PC-3 (cell line): Measurements from ENCODE around the gene CHM. TPM values are rescaled to one million over a fixed set of nuclear protein-coding genes. Genes with fewer than 3 reads are reported as not detected.

Experiments
- ATAC-seq: fragments of 200-7000 bp; cut with Tn5 transposase; 2 replicates; pipeline ENCODE4 v1.9.1; 2020; ENCODE audit warnings: mild to moderate bottlenecking, moderate library complexity
- BruUV-seq: library from RNA; stranded (reverse); fragments of 400-500 nt; replicated peaks from 2 replicates; lab custom pipeline; 2021; lab: Mats Ljungman, UMichigan
- CTCF ChIA-PET: fragments of 300-600 bp; sonication (Branson Sonifier 250); formaldehyde crosslinking; loops from one replicate; lab custom pipeline; 2022; ENCODE audit warnings: antibody characterized with exemption; lab: Charles Lee
- POLR2A ChIA-PET: fragments of 300-600 bp; sonication (Branson Sonifier 250); formaldehyde crosslinking; loops from one replicate; lab custom pipeline; 2022; ENCODE audit warnings: antibody characterized with exemption; ENCODE audit not compliant: unreplicated experiment; lab: Charles Lee
- DNase-seq: peaks from one replicate; pipeline ENCODE4 v3.0.0-alpha.2; 2015
- H2AFZ ChIP-seq: fragments of 300-600 bp; sonication (generic); 2 replicates; pipeline ENCODE4 v1.6.0; 2016; ENCODE audit warnings: antibody characterized with exemption, low read length
- H3F3A ChIP-seq: fragments of 300-600 bp; sonication (generic); one replicate; pipeline ENCODE4 v1.6.0; 2017; ENCODE audit warnings: antibody characterized with exemption, low read length, control low read depth, mild to moderate bottlenecking; ENCODE audit not compliant: unreplicated experiment
- H3K27ac ChIP-seq: fragments of 300-600 bp; sonication (generic); 2 replicates; pipeline ENCODE4 v1.5.1; 2016; ENCODE audit warnings: mild to moderate bottlenecking, low read length
- H3K27me3 ChIP-seq: fragments of 300-600 bp; sonication (generic); 2 replicates; pipeline ENCODE4 v1.6.1; 2016; ENCODE audit warnings: low read length, mixed read lengths
- H3K36me3 ChIP-seq: fragments of 300-600 bp; sonication (generic); 2 replicates; pipeline ENCODE4 v1.6.1; 2016; ENCODE audit warnings: low read depth, mixed run types, low read length, mixed read lengths
- H3K4me1 ChIP-seq: fragments of 300-600 bp; sonication (generic); 2 replicates; pipeline ENCODE4 v1.5.1; 2016; ENCODE audit warnings: low read length; ENCODE audit not compliant: insufficient read depth
- H3K4me2 ChIP-seq: fragments of 300-600 bp; sonication (generic); 2 replicates; pipeline ENCODE4 v1.6.0; 2016; ENCODE audit warnings: low read length
- H3K4me3 ChIP-seq: fragments of 300-600 bp; sonication (generic); 2 replicates; pipeline ENCODE4 v1.5.1; 2016; ENCODE audit warnings: mild to moderate bottlenecking, low read length, mixed read lengths
- H3K79me2 ChIP-seq: fragments of 300-600 bp; sonication (generic); 2 replicates; pipeline ENCODE4 v1.6.1; 2017; ENCODE audit warnings: low read length, mixed read lengths
- H3K9ac ChIP-seq: fragments of 300-600 bp; sonication (generic); 2 replicates; pipeline ENCODE4 v1.6.0; 2016; ENCODE audit warnings: mild to moderate bottlenecking, low read length
- H3K9me2 ChIP-seq: fragments of 300-600 bp; sonication (generic); replicated peaks from 2 replicates; pipeline ENCODE4 v1.6.1; 2016; ENCODE audit warnings: mixed run types, low read length, mixed read lengths
- H3K9me3 ChIP-seq: fragments of 300-600 bp; sonication (generic); 2 replicates; pipeline ENCODE4 v1.6.1; 2016; ENCODE audit warnings: low read length, mixed read lengths
- H4K20me1 ChIP-seq: fragments of 300-600 bp; sonication (generic); 2 replicates; pipeline ENCODE4 v1.6.1; 2016; ENCODE audit warnings: low read length, mixed read lengths
- CTCF ChIP-seq: fragments of 300-600 bp; sonication (generic); conservative IDR thresholded peaks from 2 replicates; pipeline ENCODE4 v1.5.1; 2017; ENCODE audit warnings: antibody characterized with exemption, low read depth, mild to moderate bottlenecking, low read length
- EZH2 ChIP-seq: fragments of 300-600 bp; sonication (generic); IDR thresholded peaks from one replicate; pipeline ENCODE4 v1.6.1; 2017; ENCODE audit warnings: antibody characterized with exemption, mild to moderate bottlenecking, low read length; ENCODE audit not compliant: unreplicated experiment
- EZH2phosphoT487 ChIP-seq: fragments of 300-600 bp; sonication (generic); IDR thresholded peaks from 2 replicates; pipeline ENCODE4 v1.6.1; 2018; ENCODE audit warnings: mild to moderate bottlenecking, antibody characterized with exemption, low read length, borderline replicate concordance
- intact Hi-C: fragments of 100-400 bp; cut with micrococcal nuclease; formaldehyde crosslinking; loops from 2 replicates; pipeline ENCODE4 v1.9.0; 2023
- microRNA-seq: library from miRNA; unstranded; fragments of <30 nt; microRNA quantifications from one replicate; pipeline ENCODE4 v1.1.0, GENCODE V29; 2020; ENCODE audit not compliant: unreplicated experiment
- total RNA-seq: library from RNA; depleted of rRNA; stranded (reverse); fragments of >200 nt; gene quantifications from 2 replicates; pipeline ENCODE4 v1.2.3, GENCODE V29; 2014; rRNA removed

Gene CHM
- total RNA-seq, 1 experiment from 2014 or later = 14.9 TPM

- Histone ChIP-seq H3K27ac (no peak overlapping the region), H2AFZ (no peak overlapping the region), H3K27me3 (no peaks in the 10 kb centered on the region), H3K9me2 (no peaks in the 10 kb centered on the region), H3K36me3 (no peaks in the 10 kb centered on the region), H3K9me3 (no peaks in the 10 kb centered on the region), H4K20me1 (no peaks in the 10 kb centered on the region), H3K9ac (no peak overlapping the region), H3K4me3 (no peak overlapping the region), H3K4me1 (no peaks in the 10 kb centered on the region), H3F3A (no peaks in the 10 kb centered on the region), H3K79me2 (no peaks in the 10 kb centered on the region), H3K4me2 (no peak overlapping the region)
- POLR2A ChIA-PET = no interaction called here
- CTCF ChIA-PET = no interaction called here
- no peak for TF ChIP-seq EZH2phosphoT487
- peak; percentile 46 for ATAC-seq
- no TSS peak for BruUV-seq
- intact Hi-C loops = no loop called here
- peak; percentile 31 for DNase-seq
Observed at GRCh38 chrX:85836868-85837267, 210.5 kb downstream of the CHM start.

GRCh38 chrX:85828771-85829170, 218.6 kb downstream of the CHM start:
- no peak overlapping the region for H3K9ac ChIP-seq
- DNase-seq (no peak), ATAC-seq (no peak)
- TF ChIP-seq EZH2 (no peak), CTCF (no peak), EZH2phosphoT487 (no peak)
- no peaks in the 10 kb centered on the region for H3K4me1 ChIP-seq
- H2AFZ ChIP-seq = no peak overlapping the region
- no peak overlapping the region for H3K4me2 ChIP-seq
- no peaks in the 10 kb centered on the region for H4K20me1 ChIP-seq
- no TSS peak for BruUV-seq
- no peak overlapping the region for H3K4me3 ChIP-seq
- CTCF ChIA-PET = no interaction called here
- H3F3A ChIP-seq = no peaks in the 10 kb centered on the region
- POLR2A ChIA-PET = no interaction called here
- no peaks in the 10 kb centered on the region for H3K79me2 ChIP-seq
- H3K9me2 ChIP-seq = no peaks in the 10 kb centered on the region
- no peaks in the 10 kb centered on the region for H3K36me3 ChIP-seq
- no peaks in the 10 kb centered on the region for H3K9me3 ChIP-seq
- intact Hi-C loops = no loop called here
- no peak overlapping the region for H3K27ac ChIP-seq
- no peaks in the 10 kb centered on the region for H3K27me3 ChIP-seq

- ChIA-PET CTCF (no interaction called here), POLR2A (no interaction called here)
Observed at GRCh38 chrX:85815203-85815751, 232.1 kb downstream of the CHM start.

More at GRCh38 chrX:85815203-85815751, 232.1 kb downstream of the CHM start:
- Histone ChIP-seq H2AFZ (no peak overlapping the region), H3K4me2 (no peak overlapping the region), H4K20me1 (no peaks in the 10 kb centered on the region), H3F3A (no peaks in the 10 kb centered on the region), H3K79me2 (no peaks in the 10 kb centered on the region), H3K9me3 (no peaks in the 10 kb centered on the region), H3K27ac (no peak overlapping the region), H3K27me3 (no peaks in the 10 kb centered on the region), H3K4me3 (no peak overlapping the region), H3K9ac (no peak overlapping the region), H3K9me2 (no peaks in the 10 kb centered on the region), H3K4me1 (no peaks in the 10 kb centered on the region), H3K36me3 (no peaks in the 10 kb centered on the region)
- no TSS peak for BruUV-seq
- DNase-seq = no peak
- no peak for ATAC-seq
- intact Hi-C loops = no loop called here
- TF ChIP-seq EZH2 = no peak
- TF ChIP-seq EZH2phosphoT487 = no peak
- no peak for TF ChIP-seq CTCF

Small RNA genes lying within 50 kb of the gene (microRNA-seq; reads per million reads assigned to microRNA genes)
- gene MIR1321 (not detected), gene MIR361 (4,080 reads per million, percentile 92 among the genes with 10 or more reads in this experiment)

Other genes with a start within 250 kb of the CHM start
- not detected in 2 replicates for gene DACH2, start 100.9 kb upstream of the CHM start, total RNA-seq